Aorta (tissue), 5 donors: ENCODE results near the gene ARID3B. TPM values are rescaled to one million over a fixed set of nuclear protein-coding genes. Genes with fewer than 3 reads are reported as not detected.

ENCODE experiments used
- ATAC-seq: fragments of 200-7000 bp; cut with Tn5 transposase; one replicate; pipeline ENCODE4 v1.9.1; 2022; ENCODE audit warnings: moderate library complexity; ENCODE audit not compliant: low FRiP score
- DNase-seq, 2 donors: peaks; one replicate each; pipeline ENCODE4 v3.0.0-alpha.2; 2020
- H3K27ac ChIP-seq, 2 donors: one replicate each; pipeline ENCODE4 v1.5.1; 2013; ENCODE audit warnings: low read length in 2 of 2, mild to moderate bottlenecking in 2 of 2, moderate library complexity in 2 of 2, control low read depth in 1 of 2, inconsistent platforms in 1 of 2, low read depth in 1 of 2
- H3K27me3 ChIP-seq, 2 donors: one replicate each; pipeline ENCODE4 v1.6.1; 2013; ENCODE audit warnings: control low read depth in 1 of 2, low read length in 1 of 2, mild to moderate bottlenecking in 1 of 2, moderate library complexity in 1 of 2; ENCODE audit not compliant: insufficient read depth in 2 of 2, control insufficient read depth in 1 of 2
- H3K36me3 ChIP-seq, 2 donors: one replicate each; pipeline ENCODE4 v1.6.1; 2013; ENCODE audit warnings: control low read depth in 1 of 2, low read length in 1 of 2, mild to moderate bottlenecking in 1 of 2; ENCODE audit not compliant: insufficient read depth in 2 of 2, control insufficient read depth in 1 of 2
- H3K4me1 ChIP-seq, 2 donors: one replicate each; pipeline ENCODE4 v1.6.1; 2013; ENCODE audit warnings: low read length in 2 of 2, control low read depth in 1 of 2, mild to moderate bottlenecking in 1 of 2, moderate library complexity in 1 of 2; ENCODE audit not compliant: insufficient read depth in 2 of 2, control insufficient read depth in 1 of 2
- H3K4me3 ChIP-seq, 2 donors: one replicate each; pipeline ENCODE4 v1.5.1; 2013; ENCODE audit warnings: low read length in 2 of 2, control low read depth in 1 of 2, mild to moderate bottlenecking in 1 of 2
- H3K9me3 ChIP-seq: one replicate; pipeline ENCODE4 v1.6.1; 2013; ENCODE audit warnings: mild to moderate bottlenecking, low read length; ENCODE audit not compliant: control insufficient read depth
- WGBS, 2 donors: extraction: QIAGEN DNeasy Blood & Tissue Kit; methylation state at CpG; one replicate each; pipeline ENCODE4 v1.1.7; 2013; 5-methylcytosine and 5-hydroxymethylcytosine counted together
- intact Hi-C, 2 donors: fragments of 100-400 bp; cut with DNase I; formaldehyde crosslinking; loops; one replicate each; pipeline versions ENCODE4 v1.14.2 to v1.15.0; 2022
- polyA plus RNA-seq, 2 donors: library from polyadenylated mRNA; stranded (reverse); fragments of 200-250 nt; gene quantifications; one replicate each; pipeline ENCODE4 v1.2.3, GENCODE V29; 2013
- total RNA-seq, 2 donors: library from RNA; stranded (reverse); fragmentation: NEBNext Ultra II Directional; extraction: Animal tissue kit (Norgen Biotek cat#: 25700); gene quantifications; one replicate each; pipeline ENCODE4 v1.2.1, GENCODE V29; 2021
- donor health status: healthy with polysubstance abuse.
- donor health status: Bipolar disorder and iron deficiency.
- donor health status: DM: no; HTN: no; CAD: no.
- donor health status: DM: no; HTN: no; CAD: no.
- donor health status: DM: yes; HTN: yes; CAD: no.

The ARID3B gene
- total and polyA plus RNA-seq, 4 donors: 1.8 to 11.7 (median 7.8) TPM

DNA sequence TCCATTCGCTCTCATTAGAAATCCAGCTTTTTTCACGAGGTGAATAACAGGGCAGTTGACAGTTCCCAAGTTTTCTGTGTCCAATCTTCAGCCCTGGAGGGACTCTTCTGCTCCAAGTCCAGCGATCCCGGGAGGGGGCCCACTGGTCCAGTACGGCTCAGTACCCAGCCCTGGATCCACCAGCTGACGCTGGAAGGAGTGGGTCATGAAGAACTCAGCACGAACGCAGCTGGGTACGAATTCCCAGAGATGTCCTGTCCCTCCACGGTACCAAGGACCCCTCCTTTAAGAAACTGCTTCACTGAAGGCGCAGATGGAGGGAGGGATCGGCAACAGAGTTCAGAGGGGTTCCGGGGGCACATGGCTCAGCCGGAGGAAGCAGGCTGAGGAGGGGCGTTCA is 58.1 kb downstream of the ARID3B start:
- Histone ChIP-seq H3K27me3 (no peaks in the 10 kb centered on the region), H3K36me3 (no peaks in the 10 kb centered on the region), H3K4me3 (peak overlapping the region in 1 of 2 donors; percentile 33), H3K9me3 (no peaks in the 10 kb centered on the region), H3K27ac (no peak overlapping the region), H3K4me1 (no peaks in the 10 kb centered on the region)
- intact Hi-C loops: no loop called here
- no peak for ATAC-seq
- WGBS, 2 donors: 74 to 78% methylated on average over 15 of the region's 15 CpGs
- DNase-seq: no peak

- H3K36me3 ChIP-seq: no peaks in the 10 kb centered on the region
- H3K4me3 ChIP-seq: no peak overlapping the region
- no peak for DNase-seq
- intact Hi-C loops: no loop called here
- 87 to 92% methylated on average over 13 of the region's 13 CpGs for WGBS, 2 donors
- no peak overlapping the region for H3K27ac ChIP-seq
- H3K9me3 ChIP-seq: no peaks in the 10 kb centered on the region
- ATAC-seq: no peak
- no peaks in the 10 kb centered on the region for H3K4me1 ChIP-seq
- H3K27me3 ChIP-seq: no peaks in the 10 kb centered on the region
Measured at GRCh38 chr15:74603026-74603788, 62.2 kb downstream of the ARID3B start.

DNA sequence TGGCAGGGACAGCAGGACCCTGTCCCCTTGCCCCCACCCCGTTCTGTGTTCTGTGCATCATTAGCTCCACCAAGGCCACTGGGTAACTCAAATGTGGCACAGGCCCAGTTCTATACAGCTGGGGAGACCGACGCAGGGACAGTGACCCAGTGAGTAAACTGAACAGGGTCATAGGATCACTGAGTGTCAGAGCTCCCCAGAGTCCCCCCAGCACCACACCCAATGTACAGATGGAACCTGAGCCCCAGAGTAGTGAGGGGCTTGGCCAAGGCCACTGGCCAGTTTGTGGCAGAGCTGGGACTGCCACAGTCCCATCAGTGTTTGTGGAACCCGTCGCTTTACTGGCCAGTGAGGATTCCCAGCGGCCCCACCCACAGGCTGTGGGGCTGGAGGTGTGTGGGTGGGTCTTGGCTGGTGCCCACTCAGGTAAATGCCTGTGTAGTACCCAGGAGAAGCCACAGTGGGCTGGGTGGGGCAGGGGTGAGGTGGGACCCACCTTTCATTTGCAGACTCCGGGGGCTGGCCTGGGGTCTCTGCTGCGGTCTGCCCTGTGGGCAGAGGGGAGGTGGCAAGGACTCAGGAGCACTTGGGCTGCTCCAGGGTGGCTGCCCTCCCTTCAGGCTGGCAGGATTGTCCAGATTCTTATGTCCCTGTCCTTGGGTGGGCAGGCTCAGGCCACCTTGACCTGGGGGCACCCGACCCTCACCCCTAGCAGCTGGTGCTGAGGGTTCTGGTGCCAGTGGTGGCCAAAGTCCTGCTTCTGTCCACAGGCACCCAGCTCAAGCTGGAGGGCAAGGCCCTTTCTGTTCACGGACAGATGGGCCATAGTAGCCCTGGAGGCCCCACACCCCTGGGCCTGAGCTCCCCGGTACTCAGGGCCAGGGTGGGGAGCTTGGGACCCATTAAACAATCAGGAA is 63.0 kb downstream of the ARID3B start:
- intact Hi-C loops: no loop called here
- 87 to 90% methylated on average over 11 of the region's 11 CpGs for WGBS, 2 donors
- Histone ChIP-seq H3K4me3 (no peak overlapping the region), H3K9me3 (no peaks in the 10 kb centered on the region), H3K27ac (no peak overlapping the region), H3K36me3 (no peaks in the 10 kb centered on the region), H3K27me3 (no peaks in the 10 kb centered on the region), H3K4me1 (no peaks in the 10 kb centered on the region)
- DNase-seq: no peak
- ATAC-seq: no peak

DNA sequence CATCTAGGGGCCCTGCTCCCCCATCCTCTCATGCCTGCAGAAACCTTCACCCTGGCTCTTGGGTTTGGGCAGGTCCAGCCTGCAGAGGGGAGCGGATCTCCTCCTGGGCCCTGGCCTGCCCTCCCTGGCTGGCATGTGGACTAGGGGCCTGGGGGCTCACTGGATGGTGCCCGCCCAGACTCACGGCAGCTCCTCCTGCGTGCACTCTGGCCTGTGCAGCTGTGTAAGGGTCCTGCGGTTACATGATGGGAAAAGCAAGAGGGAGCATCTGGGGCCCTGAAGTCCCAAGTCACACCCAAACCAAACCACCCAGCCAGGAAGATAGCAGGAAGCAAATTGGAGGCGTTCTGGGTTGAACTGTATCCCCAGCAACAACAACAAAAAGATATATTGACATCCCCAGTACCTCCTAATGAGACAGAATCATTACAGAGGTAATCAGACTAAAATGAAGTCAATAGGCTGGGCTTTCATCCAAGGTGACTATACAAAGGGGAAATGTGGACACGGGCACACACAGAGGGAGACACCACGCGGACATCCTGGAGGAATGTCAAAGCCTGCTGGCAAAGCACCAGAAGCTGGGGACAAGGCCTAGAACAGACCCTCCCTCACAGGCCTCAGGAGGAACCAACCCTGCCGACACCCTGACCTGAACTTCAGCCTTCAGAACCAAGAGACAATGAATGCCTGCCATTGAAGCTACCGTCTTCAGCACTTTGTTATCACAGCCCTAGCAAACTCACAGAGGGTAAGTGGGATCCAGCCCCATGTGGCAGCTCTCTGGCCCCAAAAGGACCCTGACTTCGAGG is 64.2 kb downstream of the ARID3B start:
- WGBS, 2 donors: 82% methylated on average over 12 of the region's 12 CpGs
- H3K4me3 ChIP-seq: no peak overlapping the region
- no peak for DNase-seq
- ATAC-seq: no peak
- H3K9me3 ChIP-seq: no peaks in the 10 kb centered on the region
- intact Hi-C loops: no loop called here
- H3K36me3 ChIP-seq: no peaks in the 10 kb centered on the region
- H3K4me1 ChIP-seq: no peaks in the 10 kb centered on the region
- H3K27me3 ChIP-seq: no peaks in the 10 kb centered on the region
- H3K27ac ChIP-seq: no peak overlapping the region

- 76 to 80% methylated on average over 1 of the region's 1 CpG for WGBS, 2 donors
- Histone ChIP-seq H3K27ac (no peak overlapping the region), H3K9me3 (no peaks in the 10 kb centered on the region), H3K4me3 (no peak overlapping the region), H3K27me3 (no peaks in the 10 kb centered on the region), H3K36me3 (no peaks in the 10 kb centered on the region), H3K4me1 (no peaks in the 10 kb centered on the region)
- ATAC-seq: no peak
- intact Hi-C loops: no loop called here
- DNase-seq: no peak
Measured at GRCh38 chr15:74605795-74606150, 64.8 kb downstream of the ARID3B start.

DNA sequence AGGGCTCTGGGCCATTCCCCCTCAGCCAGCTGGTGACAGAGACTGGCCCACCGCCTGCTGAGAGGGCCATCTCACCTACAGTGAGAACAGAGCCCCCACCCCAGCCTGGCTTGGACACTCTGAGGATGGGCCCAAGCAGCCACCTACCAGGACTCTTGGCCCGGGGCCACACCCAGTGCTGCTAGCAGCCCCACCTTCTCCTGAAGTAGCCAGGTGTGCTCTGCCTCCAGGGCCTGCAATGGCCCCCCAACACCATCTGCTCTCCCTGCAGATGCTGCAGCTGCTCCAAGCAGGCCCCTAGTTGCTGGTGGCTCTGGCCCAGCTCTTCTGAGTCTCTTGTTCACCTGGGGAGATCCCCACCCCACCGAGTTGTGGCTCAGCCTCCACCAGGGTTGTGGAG is 67.8 kb downstream of the ARID3B start:
- H3K4me1 ChIP-seq: no peaks in the 10 kb centered on the region
- no peak for ATAC-seq
- intact Hi-C loops: no loop called here

DNA sequence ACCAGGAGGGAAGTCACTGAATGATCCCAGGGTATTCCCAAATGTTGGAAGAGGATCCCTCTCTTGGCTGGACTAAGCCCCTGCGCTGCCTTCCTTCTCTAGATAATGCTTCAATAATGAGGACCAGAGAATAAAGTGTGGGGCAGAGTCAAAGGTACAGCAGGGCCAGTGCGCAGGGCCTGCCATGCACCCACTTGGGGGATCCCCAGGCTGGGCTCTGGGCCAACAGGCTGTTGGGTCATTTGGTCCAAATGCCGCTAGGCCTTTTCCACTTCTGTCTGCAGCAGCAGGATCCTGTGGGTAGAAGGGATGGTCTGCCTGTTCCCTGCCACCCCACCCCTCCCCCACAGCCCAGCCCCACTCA is 68.9 kb downstream of the ARID3B start:
- ATAC-seq (no peak), DNase-seq (no peak)
- no peaks in the 10 kb centered on the region for H3K4me1 ChIP-seq
- WGBS, 2 donors: 94 to 95% methylated on average over 3 of the region's 3 CpGs
- H3K27me3 ChIP-seq: no peaks in the 10 kb centered on the region
- no peaks in the 10 kb centered on the region for H3K9me3 ChIP-seq
- H3K4me3 ChIP-seq: no peak overlapping the region
- H3K27ac ChIP-seq: no peak overlapping the region
- intact Hi-C loops: no loop called here
- H3K36me3 ChIP-seq: no peaks in the 10 kb centered on the region

More for the DNA sequence above, 67.8 kb downstream of the ARID3B start:
- H3K27ac ChIP-seq: no peak overlapping the region
- H3K4me3 ChIP-seq: no peak overlapping the region
- 79 to 89% methylated on average over 3 of the region's 3 CpGs for WGBS, 2 donors
- H3K36me3 ChIP-seq: no peaks in the 10 kb centered on the region
- no peaks in the 10 kb centered on the region for H3K9me3 ChIP-seq
- H3K27me3 ChIP-seq: no peaks in the 10 kb centered on the region
- DNase-seq: no peak

DNA sequence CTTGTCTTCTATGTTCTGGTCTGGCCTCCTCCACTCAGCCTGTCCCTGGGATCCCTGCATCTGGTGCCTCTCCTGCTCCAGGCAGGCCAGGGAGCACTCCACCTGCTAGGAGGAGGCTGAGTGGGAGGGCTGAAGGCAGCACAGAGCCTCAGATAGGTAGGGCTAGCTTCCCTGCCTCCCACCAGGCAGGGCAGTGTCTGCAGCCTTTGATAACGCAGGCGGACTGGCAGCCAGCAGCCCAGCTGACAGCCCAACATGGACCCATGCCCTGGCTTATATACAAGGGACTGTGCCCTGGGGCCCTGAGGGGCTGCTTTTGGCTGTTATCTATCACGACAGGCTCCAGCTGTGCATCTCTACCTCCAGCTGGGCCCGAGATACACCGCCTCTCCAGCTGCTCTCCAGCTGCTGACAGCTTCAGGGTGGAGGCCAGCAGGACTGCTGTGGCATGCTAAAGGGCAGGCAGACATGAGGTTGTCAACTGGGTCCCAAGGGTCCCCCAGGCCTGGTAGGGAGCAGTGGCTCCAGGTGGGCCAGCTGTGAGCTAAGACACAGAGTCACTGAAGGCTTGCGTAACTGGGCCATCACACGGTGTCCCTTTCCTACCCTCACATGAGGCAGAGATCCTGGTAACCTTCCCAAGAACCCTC is 69.4 kb downstream of the ARID3B start:
- Histone ChIP-seq H3K27ac (no peak overlapping the region), H3K4me1 (no peaks in the 10 kb centered on the region), H3K27me3 (no peaks in the 10 kb centered on the region), H3K36me3 (no peaks in the 10 kb centered on the region), H3K4me3 (no peak overlapping the region), H3K9me3 (no peaks in the 10 kb centered on the region)
- DNase-seq (no peak), ATAC-seq (no peak)
- 39 to 59% methylated on average over 7 of the region's 7 CpGs for WGBS, 2 donors
- intact Hi-C loops: no loop called here
